CMK (cell line): ENCODE measurements around the gene NRIP2.

Experiments
- DNase-seq: peaks from one replicate; pipeline ENCODE4 v3.0.0-alpha.2; 2010; ENCODE audit warnings: low read depth

Gene NRIP2

GRCh38 chr12:2775431-2775830, 59.4 kb downstream of the NRIP2 start:
- DNase-seq: no peak
